ENCODE measurements around the gene AP1B1.
"Not testable (repeated sequence)": the region's sequence is repeated elsewhere in the genome, so short reads cannot be mapped to it uniquely, and the experiment has no call there.

Gene AP1B1

DNA sequence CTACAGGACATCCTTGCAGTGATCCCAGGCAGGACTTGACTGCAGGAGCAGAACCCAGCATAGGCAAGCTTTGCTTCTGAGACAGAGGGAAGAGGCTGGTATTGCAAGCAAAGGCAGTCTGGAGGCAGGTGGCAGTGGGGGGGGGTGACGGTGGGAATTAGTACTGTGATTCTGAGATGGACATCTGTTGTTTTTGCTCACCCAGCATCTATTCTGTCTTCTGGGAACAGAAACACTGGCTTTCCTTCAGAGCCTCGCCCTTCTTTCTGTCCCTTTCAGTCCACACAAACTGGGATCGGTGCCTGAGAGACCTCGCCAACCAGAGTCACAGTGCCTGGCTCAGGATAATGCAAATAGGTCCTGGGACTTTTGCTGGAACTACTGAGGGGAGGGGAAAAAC is 41.7 kb downstream of the AP1B1 start:
- no peak for DNase-seq

- no peak for DNase-seq
Measured at GRCh38 chr22:29345932-29346331, 42.4 kb downstream of the AP1B1 start.

DNA sequence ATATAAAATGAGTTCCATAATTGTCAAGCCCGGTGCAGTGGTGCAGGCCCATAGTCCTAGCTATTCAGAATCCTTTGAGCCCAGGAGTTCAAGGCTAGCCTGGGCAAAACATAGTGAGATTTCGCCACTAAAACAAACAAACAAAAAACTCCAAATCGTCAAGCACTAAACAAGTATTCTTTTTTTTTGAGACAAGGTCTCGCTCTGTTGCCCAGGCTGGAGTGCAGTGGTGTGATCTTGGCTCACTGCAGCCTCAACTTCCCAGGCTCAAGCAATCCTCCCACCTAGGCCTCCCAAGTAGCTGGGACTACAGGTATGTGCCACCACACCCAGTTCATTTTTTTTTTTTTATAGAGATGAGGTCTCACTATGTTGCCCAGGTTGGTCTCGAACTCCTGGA is 43.5 kb downstream of the AP1B1 start:
- not testable (repeated sequence) for DNase-seq

DNA sequence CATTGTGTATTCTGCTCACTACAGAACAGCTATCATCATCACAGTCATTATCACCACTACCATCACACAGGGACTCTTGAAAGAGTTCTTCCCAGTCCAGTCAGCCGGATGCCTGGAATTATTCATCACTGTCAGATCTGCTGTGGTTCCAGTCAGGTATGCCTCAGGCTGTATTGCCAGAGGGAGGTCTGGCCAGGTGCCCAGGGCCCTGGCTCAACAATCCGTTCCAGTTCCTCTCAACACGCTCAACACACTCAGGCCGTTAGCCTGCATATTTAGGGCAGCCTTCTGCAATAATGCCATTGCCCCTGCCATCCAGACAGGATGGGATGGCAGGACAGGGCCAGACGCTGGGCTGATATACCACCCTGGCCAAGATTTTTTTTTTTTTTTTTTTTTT is 44.2 kb downstream of the AP1B1 start:
- DNase-seq, result peak; percentile 56

DNA sequence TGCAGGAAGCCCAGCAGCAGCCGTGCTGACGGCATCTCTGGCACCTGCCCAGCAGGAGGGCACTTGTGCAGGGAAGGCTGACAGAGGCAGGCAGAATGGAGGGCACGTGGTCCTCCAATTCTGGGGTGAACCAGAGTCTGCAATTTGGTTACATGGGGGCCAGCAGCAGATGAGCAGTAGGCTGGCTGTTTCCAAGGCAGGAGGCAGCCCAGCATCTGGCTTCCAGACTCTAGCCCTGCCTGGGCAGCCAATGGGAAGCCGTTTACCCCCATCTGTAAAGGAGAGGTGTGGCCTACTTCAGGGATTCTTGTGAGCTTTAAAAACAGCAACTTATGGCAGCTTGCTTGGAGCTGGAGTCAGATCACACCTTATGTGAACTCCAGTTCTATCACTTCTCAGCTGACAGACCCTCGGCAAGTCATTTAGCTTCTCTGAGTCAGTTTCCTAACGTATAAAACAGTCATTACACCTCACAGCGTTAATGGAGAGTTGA is 45.0 kb downstream of the AP1B1 start:
- DNase-seq, result peak; percentile 18

DNA sequence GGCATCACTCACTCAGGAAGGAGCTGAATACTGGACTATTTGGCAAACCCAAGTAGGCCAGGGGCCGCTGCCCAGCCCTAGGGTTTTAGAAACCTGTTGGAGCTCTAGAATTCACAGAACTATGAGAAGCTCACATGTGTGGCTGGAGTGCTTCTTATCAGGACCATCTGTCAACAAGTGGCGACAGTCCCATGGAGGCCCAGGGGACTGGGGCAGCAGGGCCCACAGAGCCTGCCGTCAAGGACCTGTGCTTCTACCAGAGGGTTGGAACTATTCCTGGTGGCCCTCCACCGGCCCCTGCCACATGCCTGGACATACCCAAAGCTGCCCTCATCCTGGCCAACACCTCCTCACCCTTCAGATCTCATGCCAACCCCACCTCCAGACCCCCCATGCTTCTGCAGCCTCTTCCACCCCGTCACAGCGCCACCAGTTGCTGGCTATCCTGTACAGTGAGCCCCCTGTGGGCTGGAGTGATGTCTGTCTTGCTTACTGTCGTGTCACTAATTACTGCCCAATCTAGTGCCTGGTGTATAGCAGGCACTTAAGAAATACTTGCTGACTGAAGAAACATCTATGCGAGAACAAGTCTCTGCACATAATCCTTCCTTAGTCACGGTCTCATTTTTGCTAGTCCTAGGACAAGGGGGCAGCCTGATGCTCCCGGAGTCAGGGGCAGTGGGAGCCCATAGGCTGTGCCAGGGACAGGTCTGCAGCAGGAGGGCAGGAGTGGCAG is 45.6 kb downstream of the AP1B1 start:
- no peak for DNase-seq

GRCh38 chr22:29342177-29342576 is 46.2 kb downstream of the AP1B1 start:
- no peak for DNase-seq

- DNase-seq, result no peak
Measured at GRCh38 chr22:29341849-29342127, 46.6 kb downstream of the AP1B1 start.

- DNase-seq, result no peak
Measured at GRCh38 chr22:29341056-29341848, 47.1 kb downstream of the AP1B1 start.

- no peak for DNase-seq
Measured at GRCh38 chr22:29340566-29340965, 47.8 kb downstream of the AP1B1 start.

GRCh38 chr22:29339381-29340235 is 48.8 kb downstream of the AP1B1 start:
- no peak for DNase-seq

DNA sequence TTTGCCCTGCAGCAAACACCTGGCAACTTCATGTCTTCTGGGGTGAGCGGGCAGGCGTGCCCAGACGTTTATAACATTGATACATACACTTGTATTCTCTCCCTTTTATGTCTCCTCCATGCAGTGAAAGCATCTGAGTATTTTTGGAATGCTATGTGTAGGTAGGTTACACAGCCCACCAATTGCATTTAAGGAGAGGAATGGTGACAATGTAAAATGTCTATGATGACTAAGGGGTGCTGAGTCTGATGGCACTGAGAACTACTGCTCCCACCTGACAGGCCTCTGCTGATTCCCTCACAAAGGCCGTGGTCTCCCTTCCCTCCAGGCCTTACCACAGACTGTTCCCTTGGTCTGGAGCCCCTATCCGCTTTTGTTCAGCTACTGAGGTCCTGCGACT is 50.0 kb downstream of the AP1B1 start:
- DNase-seq, result no peak

GRCh38 chr22:29337631-29338284 is 50.6 kb downstream of the AP1B1 start:
- DNase-seq, result no peak

DNA sequence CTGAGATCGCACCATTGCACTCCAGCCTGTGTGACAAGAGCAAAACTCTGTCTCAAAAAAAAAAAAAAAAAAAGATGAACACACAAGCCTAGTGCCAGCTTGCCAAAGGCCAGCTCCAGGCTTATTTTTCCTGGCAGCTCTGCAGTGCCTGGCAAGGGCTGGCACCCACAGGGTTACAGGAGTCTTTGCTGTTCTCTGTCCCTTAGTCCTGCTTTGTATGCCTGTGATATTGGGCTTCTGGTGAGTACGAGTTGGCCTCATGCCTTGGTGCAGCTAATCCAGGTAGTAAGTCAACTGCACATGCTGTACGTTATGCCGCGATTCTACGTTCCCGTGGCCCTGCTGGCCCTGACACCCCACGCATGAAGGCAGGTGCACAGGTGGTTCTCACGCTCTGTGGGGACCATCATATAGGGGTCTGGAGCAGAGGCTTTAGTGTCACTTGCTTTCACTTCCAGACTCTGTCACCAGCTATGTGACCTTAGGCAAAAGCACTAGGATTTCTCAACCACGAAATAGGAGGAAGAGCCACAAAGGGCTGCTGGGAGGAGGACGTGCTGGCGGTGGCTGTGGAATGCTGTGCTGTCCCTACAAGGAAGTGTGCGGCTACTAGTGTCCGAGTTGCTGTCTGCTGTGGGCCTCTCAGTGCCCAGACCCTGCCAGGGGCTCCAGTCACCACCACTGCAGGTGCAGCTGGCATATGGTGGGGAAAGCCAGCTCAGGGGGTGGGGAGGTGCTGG is 51.4 kb downstream of the AP1B1 start:
- no peak for DNase-seq

GRCh38 chr22:29335656-29336055 is 52.7 kb downstream of the AP1B1 start:
- DNase-seq, result no peak

DNA sequence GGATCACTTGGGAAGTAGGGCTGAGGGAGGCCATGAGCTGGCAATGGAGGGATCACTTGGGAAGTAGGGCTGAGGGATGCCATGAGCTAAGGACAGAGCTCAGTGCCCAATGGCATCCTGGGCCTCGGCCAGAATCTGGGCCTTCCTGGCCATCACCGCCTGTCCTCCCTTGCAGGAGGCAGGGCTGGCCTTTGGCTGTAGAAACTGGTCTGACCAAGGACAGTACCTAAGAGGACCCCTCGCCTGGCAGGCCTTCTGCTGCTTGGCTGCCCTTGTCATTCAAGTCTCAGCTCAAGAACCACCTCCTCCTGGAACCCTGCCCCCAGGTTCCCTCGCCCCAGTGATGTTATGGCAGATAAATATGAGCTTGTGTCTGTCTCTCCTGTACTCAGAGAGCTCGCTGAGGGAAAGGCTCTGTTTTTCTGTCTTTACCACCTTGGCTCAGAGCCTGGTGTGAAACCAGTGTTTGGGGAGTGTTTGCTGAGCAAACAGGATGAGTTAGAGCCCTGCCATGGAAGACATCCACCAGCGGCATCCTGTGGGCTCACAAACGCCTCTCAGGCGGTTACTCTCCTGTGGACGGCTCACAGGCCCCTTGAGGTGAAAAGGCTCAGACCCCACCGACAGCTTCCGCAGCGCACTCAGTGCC is 53.5 kb downstream of the AP1B1 start:
- no peak for DNase-seq

GRCh38 chr22:29334148-29334547 is 54.2 kb downstream of the AP1B1 start:
- DNase-seq, result no peak

GRCh38 chr22:29332886-29333496 is 55.4 kb downstream of the AP1B1 start:
- DNase-seq, result no peak

DNA sequence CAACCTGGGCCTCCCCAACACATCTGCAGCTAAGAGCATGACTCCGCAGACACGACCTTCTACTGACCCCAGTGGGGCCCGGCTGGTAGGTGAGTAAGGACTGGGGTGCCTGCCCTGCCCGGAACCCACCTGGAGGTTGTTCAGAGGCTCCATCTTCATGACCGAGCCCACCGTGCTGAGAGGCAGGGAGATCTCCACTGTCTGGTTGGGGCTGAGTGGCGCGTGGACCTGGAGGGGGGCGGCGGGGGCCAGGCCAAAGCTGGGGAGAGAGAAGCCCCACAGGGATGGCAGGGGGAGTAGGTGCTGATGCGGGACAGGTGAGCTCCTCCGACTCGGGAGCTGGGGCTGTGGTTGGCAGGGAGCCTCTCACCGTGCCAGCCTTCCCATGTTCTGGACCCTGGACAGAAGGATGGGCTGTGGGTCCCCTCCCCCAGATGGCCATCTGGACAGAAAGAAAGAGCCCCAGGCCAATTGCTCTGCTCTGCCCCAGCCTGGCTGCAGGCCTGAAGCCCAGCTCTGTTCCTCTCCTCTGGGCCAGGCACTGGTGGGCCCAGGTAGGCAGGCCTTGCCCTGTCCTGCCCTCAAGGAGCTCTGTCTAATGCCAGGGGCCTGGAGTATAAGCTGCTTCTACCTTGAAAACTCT is 56.6 kb downstream of the AP1B1 start:
- DNase-seq, result no peak

GRCh38 chr22:29331213-29331612 is 57.2 kb downstream of the AP1B1 start:
- no peak for DNase-seq

- DNase-seq, result no peak
Measured at GRCh38 chr22:29330753-29331152, 57.6 kb downstream of the AP1B1 start.
